Nephron (organoid): Measurements from ENCODE around the gene ZNF207.
"Not testable (repeated sequence)": the region's sequence is repeated elsewhere in the genome, so short reads cannot be mapped to it uniquely, and the experiment has no call there.

Source experiments
- H3K27ac Mint-ChIP-seq, 3 experiments: 2 replicates each; pipeline ENCODE4 v1.8.0; 2020; ENCODE audit warnings: mixed read lengths in 3 of 3, mild to moderate bottlenecking in 2 of 3, moderate library complexity in 1 of 3
- H3K27me3 Mint-ChIP-seq: 2 replicates; pipeline ENCODE4 v1.8.0; 2021; ENCODE audit warnings: low read depth, mild to moderate bottlenecking, moderate library complexity, mixed read lengths
- H3K36me3 Mint-ChIP-seq: 2 replicates; pipeline ENCODE4 v1.8.0; 2020; ENCODE audit warnings: low read depth, mixed read lengths
- H3K4me1 Mint-ChIP-seq: 2 replicates; pipeline ENCODE4 v1.8.0; 2020; ENCODE audit warnings: mixed read lengths
- H3K4me3 Mint-ChIP-seq, 3 experiments: 2 replicates each; pipeline ENCODE4 v1.8.0; 2020; ENCODE audit warnings: mild to moderate bottlenecking in 3 of 3, mixed read lengths in 3 of 3, moderate library complexity in 2 of 3
- H3K9me3 Mint-ChIP-seq: 2 replicates; pipeline ENCODE4 v1.8.0; 2020; ENCODE audit warnings: mixed read lengths
- CTCF ChIP-seq, 3 experiments: fragments of 200-600 bp; sonication (generic); IDR thresholded peaks; one replicate each; pipeline ENCODE4 v1.5.0; 2021; ENCODE audit warnings: antibody characterized with exemption in 3 of 3; ENCODE audit not compliant: unreplicated experiment in 3 of 3

The ZNF207 gene

GRCh38 chr17:32307658-32308057 is 42.3 kb upstream of the ZNF207 start:
- H3K36me3 Mint-ChIP-seq: no peaks in the 10 kb centered on the region
- H3K27ac Mint-ChIP-seq: no peak overlapping the region
- peaks cover 24% of the 10 kb centered on the region for H3K4me1 Mint-ChIP-seq
- no peak for TF ChIP-seq CTCF (IDR thresholded peaks at IDR 0.05; ENCODE audit: unreplicated experiment in 3 of 3)
- no peak overlapping the region for H3K4me3 Mint-ChIP-seq
- no peaks in the 10 kb centered on the region for H3K9me3 Mint-ChIP-seq
- peaks cover 17% of the 10 kb centered on the region for H3K27me3 Mint-ChIP-seq

- H3K9me3 Mint-ChIP-seq: no peaks in the 10 kb centered on the region
- TF ChIP-seq CTCF (IDR thresholded peaks at IDR 0.05; ENCODE audit: unreplicated experiment in 3 of 3): no peak
- H3K4me3 Mint-ChIP-seq: peak overlapping the region; percentile 3 to 46 (median 42)
- H3K27me3 Mint-ChIP-seq: peaks cover 27% of the 10 kb centered on the region
- peaks cover 10% of the 10 kb centered on the region for H3K4me1 Mint-ChIP-seq
- no peaks in the 10 kb centered on the region for H3K36me3 Mint-ChIP-seq
- H3K27ac Mint-ChIP-seq: peak overlapping the region; percentile 38 to 61 (median 49)
Measured at GRCh38 chr17:32311028-32311536, 38.9 kb upstream of the ZNF207 start.

- Mint-ChIP-seq H3K4me3 (no peak overlapping the region), H3K9me3 (no peaks in the 10 kb centered on the region), H3K36me3 (no peaks in the 10 kb centered on the region), H3K27ac (no peak overlapping the region), H3K27me3 (peaks cover 17% of the 10 kb centered on the region), H3K4me1 (peaks cover 10% of the 10 kb centered on the region)
- TF ChIP-seq CTCF (IDR thresholded peaks at IDR 0.05; ENCODE audit: unreplicated experiment in 3 of 3): no peak
Measured at GRCh38 chr17:32314636-32315035, 35.3 kb upstream of the ZNF207 start.

GRCh38 chr17:32315171-32315570 is 34.8 kb upstream of the ZNF207 start:
- peaks cover 17% of the 10 kb centered on the region for H3K27me3 Mint-ChIP-seq
- no peak overlapping the region for H3K27ac Mint-ChIP-seq
- no peak for TF ChIP-seq CTCF (IDR thresholded peaks at IDR 0.05; ENCODE audit: unreplicated experiment in 3 of 3)
- no peaks in the 10 kb centered on the region for H3K9me3 Mint-ChIP-seq
- H3K4me1 Mint-ChIP-seq: peaks cover 10% of the 10 kb centered on the region
- no peaks in the 10 kb centered on the region for H3K36me3 Mint-ChIP-seq
- H3K4me3 Mint-ChIP-seq: no peak overlapping the region

- H3K9me3 Mint-ChIP-seq, H3K4me3 Mint-ChIP-seq, H3K27ac Mint-ChIP-seq: not testable (repeated sequence)
Measured at GRCh38 chr17:32316653-32317052, 33.3 kb upstream of the ZNF207 start.

GRCh38 chr17:32317353-32317752 is 32.6 kb upstream of the ZNF207 start:
- peak overlapping the region in 1 of 3 experiments; percentile 86 for H3K27ac Mint-ChIP-seq
- no peak overlapping the region for H3K4me3 Mint-ChIP-seq
- peaks cover 14% of the 10 kb centered on the region for H3K27me3 Mint-ChIP-seq
- no peaks in the 10 kb centered on the region for H3K36me3 Mint-ChIP-seq
- no peaks in the 10 kb centered on the region for H3K9me3 Mint-ChIP-seq
- no peaks in the 10 kb centered on the region for H3K4me1 Mint-ChIP-seq
- TF ChIP-seq CTCF (IDR thresholded peaks at IDR 0.05; ENCODE audit: unreplicated experiment in 3 of 3): no peak

More at GRCh38 chr17:32316653-32317052, 33.3 kb upstream of the ZNF207 start:
- not testable (repeated sequence) for H3K4me1 Mint-ChIP-seq, H3K36me3 Mint-ChIP-seq
- H3K27me3 Mint-ChIP-seq: peaks cover 16% of the 10 kb centered on the region
